GM12878 (cell line): ENCODE data around the gene ATP8B1. TPM values are rescaled to one million over a fixed set of nuclear protein-coding genes. Genes with fewer than 3 reads are reported as not detected.

Experiments
- ATAC-seq: fragments of 200-7000 bp; cut with Tn5 transposase; 3 replicates; pipeline ENCODE4 v1.9.1; 2020; ENCODE audit warnings: mild to moderate bottlenecking, moderate library complexity
- BruUV-seq: library from RNA; stranded (reverse); fragments of 400-500 nt; replicated peaks from 2 replicates; lab custom pipeline; 2021; lab: Mats Ljungman, UMichigan
- CTCF ChIA-PET: fragments of 300-600 bp; sonication (Branson Sonifier 250); formaldehyde crosslinking; extraction: SDS; loops from one replicate; lab custom pipeline; 2021; ENCODE audit warnings: inconsistent platforms; lab: Yijun Ruan, JAX
- POLR2A ChIA-PET: fragments of 350-600 bp; formaldehyde crosslinking; extraction: SDS; loops from one replicate; lab custom pipeline; 2021; ENCODE audit warnings: inconsistent platforms; lab: Charles Lee
- RAD21 ChIA-PET: fragments of 300-600 bp; sonication (Branson Sonifier 250); formaldehyde crosslinking; loops from one replicate; lab custom pipeline; 2023; ENCODE audit warnings: antibody characterized with exemption; ENCODE audit not compliant: unreplicated experiment; lab: Charles Lee
- SMC1A ChIA-PET: fragments of 300-600 bp; sonication (Branson Sonifier 250); formaldehyde crosslinking; loops from one replicate; lab custom pipeline; 2023; ENCODE audit not compliant: unreplicated experiment, uncharacterized antibody; lab: Charles Lee
- DNase-seq: peaks from one replicate; pipeline ENCODE4 v3.0.0-alpha.2; 2011; ENCODE audit warnings: low read depth, low spot score
- FAIRE-seq: peaks from 3 replicates; lab custom pipeline; 2011; peaks lifted over from hg19 to GRCh38; lab: Jason Lieb, UNC
- H2AFZ ChIP-seq: 2 replicates; pipeline ENCODE4 v1.6.0; 2011; ENCODE audit warnings: low read depth, low read length, control low read depth; ENCODE audit not compliant: control insufficient read depth
- H3K27ac ChIP-seq: 2 replicates; pipeline ENCODE4 v1.5.1; 2011; ENCODE audit warnings: control low read depth; ENCODE audit not compliant: control insufficient read depth, insufficient read depth
- H3K27me3 ChIP-seq, 2 experiments: replicated peaks in 1 of 2; 2 replicates each; pipeline versions ENCODE4 v1.6.0 to v1.6.1; 2011; ENCODE audit warnings: low read length in 1 of 2; ENCODE audit not compliant: control insufficient read depth in 2 of 2, insufficient read depth in 2 of 2
- H3K36me3 ChIP-seq, 2 experiments: 2 replicates each; pipeline ENCODE4 v1.5.1; 2011; ENCODE audit warnings: low read length in 1 of 2; ENCODE audit not compliant: control insufficient read depth in 2 of 2, insufficient read depth in 2 of 2
- H3K4me1 ChIP-seq: 2 replicates; pipeline ENCODE4 v1.6.1; 2011; ENCODE audit warnings: mild to moderate bottlenecking, low read length, moderate library complexity, mixed read lengths; ENCODE audit not compliant: control insufficient read depth, insufficient read depth
- H3K4me2 ChIP-seq: 2 replicates; pipeline ENCODE4 v1.6.0; 2011; ENCODE audit warnings: control low read depth; ENCODE audit not compliant: control insufficient read depth, insufficient read depth
- H3K4me3 ChIP-seq: fragments of 200-600 bp; sonication (generic); 2 replicates; pipeline ENCODE4 v1.5.1; 2016
- H3K79me2 ChIP-seq: 2 replicates; pipeline ENCODE4 v1.6.0; 2011; ENCODE audit warnings: low read length; ENCODE audit not compliant: control insufficient read depth, insufficient read depth
- H3K9ac ChIP-seq: 2 replicates; pipeline ENCODE4 v1.8.0; 2011; ENCODE audit warnings: low read length, control low read depth, mixed read lengths; ENCODE audit not compliant: control insufficient read depth, insufficient read depth
- H3K9me3 ChIP-seq: replicated peaks from 3 replicates; pipeline ENCODE4 v1.5.1; 2011; ENCODE audit warnings: mild to moderate bottlenecking, low read length; ENCODE audit not compliant: control insufficient read depth, insufficient read depth
- H4K20me1 ChIP-seq: 2 replicates; pipeline ENCODE4 v1.6.0; 2011; ENCODE audit not compliant: control insufficient read depth, insufficient read depth
- CBFB ChIP-seq: IDR thresholded peaks from 2 replicates; pipeline ENCODE4 v1.6.1; 2016; ENCODE audit warnings: antibody characterized with exemption, low read depth
- EED ChIP-seq: sonication (generic); IDR thresholded peaks from 2 replicates; pipeline ENCODE4 v1.6.1; 2016; ENCODE audit warnings: antibody characterized with exemption, low read depth
- IKZF1 ChIP-seq: fragments of 450-650 bp; conservative IDR thresholded peaks from 2 replicates; pipeline ENCODE4 v1.6.1; 2017; ENCODE audit warnings: antibody characterized with exemption, mild to moderate bottlenecking
- POU2F2 ChIP-seq: IDR thresholded peaks from 3 replicates; pipeline ENCODE4 v1.6.1; 2011; ENCODE audit warnings: low read depth, mild to moderate bottlenecking, low read length, borderline replicate concordance
- RCOR1 ChIP-seq: conservative IDR thresholded peaks from 2 replicates; pipeline ENCODE4 v1.6.1; 2012; ENCODE audit warnings: low read depth, low read length, improper control_type of control experiment
- SP1 ChIP-seq: IDR thresholded peaks from one replicate; pipeline ENCODE4 v1.6.1; 2011; ENCODE audit warnings: low read depth, low read length
- SREBF2 ChIP-seq: IDR thresholded peaks from 2 replicates; pipeline ENCODE4 v1.6.1; 2012; ENCODE audit warnings: mild to moderate bottlenecking, low read length
- SUZ12 ChIP-seq: fragments of 200-600 bp; sonication (generic); IDR thresholded peaks from one replicate; pipeline ENCODE4 v1.6.1; 2018; ENCODE audit warnings: antibody characterized with exemption, mild to moderate bottlenecking; ENCODE audit not compliant: unreplicated experiment
- WGBS: methylation state at CpG from one replicate; pipeline ENCODE4 v1.1.6; 2016; ENCODE audit warnings: low lambda C conversion rate; ENCODE audit not compliant: insufficient replicate concordance, insufficient coverage; ENCODE audit errors: missing lambda C conversion rate; 5-methylcytosine and 5-hydroxymethylcytosine counted together
- in situ Hi-C: fragments of 300-500 bp; cut with MboI; formaldehyde crosslinking; loops from 9 replicates; pipeline ENCODE4 v1.14.3; 2018; ENCODE audit warnings: mixed read lengths
- intact Hi-C: fragments of 100-400 bp; cut with micrococcal nuclease; formaldehyde crosslinking; loops from one replicate; pipeline ENCODE4 v1.14.2; 2022; ENCODE audit not compliant: unreplicated experiment
- polyA plus RNA-seq, 11 experiments: library from polyadenylated mRNA; depleted of rRNA in 4 of 11; unstranded in 6 of 11; stranded (reverse) in 5 of 11; fragments of >200 nt; fragmentation: Nextera tagmentation in 4 of 11; fragmentation: Illumina TruSeq in 1 of 11; extraction: Ambion mirVana in 4 of 11; extraction: Trizol in 1 of 11; gene quantifications; 1 replicate in 1 of 11; 2 replicates in 10 of 11; pipeline versions ENCODE4 v1.2.1 to v1.2.3, GENCODE V29; 2011 to 2016; ENCODE audit warnings: inconsistent platforms in 2 of 11, missing spikeins in 2 of 11, low read depth in 1 of 11
- total RNA-seq, 4 experiments: library from RNA; depleted of rRNA in 3 of 4; stranded (reverse); fragments of >200 nt in 3 of 4; fragmentation: Illumina TruSeq in 1 of 4; extraction: Trizol in 1 of 4; gene quantifications; 2 replicates each; pipeline versions ENCODE4 v1.2.1 to v1.2.3, GENCODE V29; 2013 to 2021
- TF ChIP-seq, protein P1 (sequence below): IDR thresholded peaks from 2 replicates; pipeline ENCODE4 v1.6.1; 2012; ENCODE audit warnings: low read length, inconsistent platforms
- TF ChIP-seq, protein P2 (sequence below): IDR thresholded peaks from 2 replicates; pipeline ENCODE4 v1.6.1; 2012; ENCODE audit warnings: low read depth, low read length, improper control_type of control experiment
- TF ChIP-seq, protein P3 (sequence below): fragments of 450-650 bp; IDR thresholded peaks from 2 replicates; pipeline ENCODE4 v1.6.1; 2018; ENCODE audit warnings: borderline replicate concordance, mild to moderate bottlenecking; ENCODE audit not compliant: partially characterized antibody
- TF ChIP-seq, protein P4 (sequence below): fragments of 450-650 bp; IDR thresholded peaks from 2 replicates; pipeline ENCODE4 v1.6.1; 2016; ENCODE audit warnings: mild to moderate bottlenecking

Gene ATP8B1
- total and polyA plus RNA-seq, 10 of the 15 experiments (the other 5 are each of a cell fraction or from before 2014, with no cell fraction given) = 0.03 to 0.37 (median 0.11) TPM

DNA sequence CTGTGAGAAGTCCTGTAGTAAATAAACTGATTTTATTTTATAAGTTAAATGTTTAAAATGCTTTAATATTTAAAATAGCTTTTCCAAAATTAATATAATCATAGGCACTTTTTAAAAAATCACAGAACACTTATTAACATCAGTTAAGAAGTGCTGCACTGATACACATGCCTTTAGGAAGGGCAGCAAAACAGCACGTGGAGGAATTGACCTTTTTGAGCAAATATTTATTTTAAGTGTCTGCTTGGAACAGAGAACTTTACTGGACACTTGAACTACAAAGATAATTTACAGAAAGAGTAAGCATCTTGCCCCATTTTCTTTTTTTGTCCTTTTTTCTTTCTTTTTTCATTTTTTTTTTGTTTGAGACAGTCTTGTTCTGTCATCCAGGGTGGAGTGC, 93.8 kb downstream of the ATP8B1 start:
- Histone ChIP-seq H3K9me3 (no peaks in the 10 kb centered on the region; the same call in 2 of the 3 replicates), H3K9ac (no peak overlapping the region), H3K27me3 (no peaks in the 10 kb centered on the region)
- intact Hi-C loops = no loop called here
- TF ChIP-seq, protein P1, sequence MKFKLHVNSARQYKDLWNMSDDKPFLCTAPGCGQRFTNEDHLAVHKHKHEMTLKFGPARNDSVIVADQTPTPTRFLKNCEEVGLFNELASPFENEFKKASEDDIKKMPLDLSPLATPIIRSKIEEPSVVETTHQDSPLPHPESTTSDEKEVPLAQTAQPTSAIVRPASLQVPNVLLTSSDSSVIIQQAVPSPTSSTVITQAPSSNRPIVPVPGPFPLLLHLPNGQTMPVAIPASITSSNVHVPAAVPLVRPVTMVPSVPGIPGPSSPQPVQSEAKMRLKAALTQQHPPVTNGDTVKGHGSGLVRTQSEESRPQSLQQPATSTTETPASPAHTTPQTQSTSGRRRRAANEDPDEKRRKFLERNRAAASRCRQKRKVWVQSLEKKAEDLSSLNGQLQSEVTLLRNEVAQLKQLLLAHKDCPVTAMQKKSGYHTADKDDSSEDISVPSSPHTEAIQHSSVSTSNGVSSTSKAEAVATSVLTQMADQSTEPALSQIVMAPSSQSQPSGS = no peak
- TF ChIP-seq, protein P2, sequence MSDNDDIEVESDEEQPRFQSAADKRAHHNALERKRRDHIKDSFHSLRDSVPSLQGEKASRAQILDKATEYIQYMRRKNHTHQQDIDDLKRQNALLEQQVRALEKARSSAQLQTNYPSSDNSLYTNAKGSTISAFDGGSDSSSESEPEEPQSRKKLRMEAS = no peak
- TF ChIP-seq CBFB (no peak), SUZ12 (no peak), IKZF1 (no peak)
- TF ChIP-seq, all 136 proteins: peak for 0
- FAIRE-seq (no peak), DNase-seq (no peak), ATAC-seq (no peak)
- in situ Hi-C loops = no loop called here
- Histone ChIP-seq H3K36me3 (no peaks in the 10 kb centered on the region), H3K4me1 (no peaks in the 10 kb centered on the region), H3K27ac (no peak overlapping the region), H3K79me2 (no peaks in the 10 kb centered on the region), H3K4me3 (no peak overlapping the region), H3K4me2 (no peak overlapping the region), H4K20me1 (no peaks in the 10 kb centered on the region), H2AFZ (no peak overlapping the region)
- ChIA-PET POLR2A (interaction anchor here (0.6 kb wide), 1 partner anchor 15 kb away, joined by 5 read pairs; no protein-coding TSS in a partner anchor), CTCF (no interaction called here), RAD21 (no interaction called here), SMC1A (interaction anchor here (0.6 kb wide), 1 partner anchor 439 kb away, joined by 3 read pairs; no protein-coding TSS in a partner anchor)
- 32% methylated on average over 1 of the region's 1 CpG for WGBS
- no TSS peak for BruUV-seq

DNA sequence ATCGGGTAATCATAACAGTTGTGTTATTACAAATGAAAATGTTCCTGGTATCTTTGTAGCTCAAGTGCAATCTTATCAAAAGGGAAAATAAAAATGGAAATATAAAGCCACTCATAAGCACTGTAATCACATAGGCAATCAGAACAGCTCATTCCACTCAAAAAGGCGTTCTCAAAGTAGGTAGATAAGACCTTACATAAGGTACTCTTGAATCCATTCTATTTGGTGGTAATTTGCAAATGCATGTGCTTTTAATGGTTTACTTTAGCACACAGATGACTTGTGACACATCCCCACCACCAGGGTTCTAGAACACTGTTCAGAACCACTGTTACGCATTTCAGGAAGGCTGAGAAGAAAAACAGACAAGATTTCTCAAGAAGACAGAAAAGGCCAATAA, 94.8 kb downstream of the ATP8B1 start:
- H2AFZ ChIP-seq = no peak overlapping the region
- in situ Hi-C loops = no loop called here
- H3K4me3 ChIP-seq = no peak overlapping the region
- H4K20me1 ChIP-seq = no peaks in the 10 kb centered on the region
- H3K4me1 ChIP-seq = no peaks in the 10 kb centered on the region
- H3K9me3 ChIP-seq = no peaks in the 10 kb centered on the region
- intact Hi-C loops = no loop called here
- H3K27ac ChIP-seq = no peak overlapping the region
- no peak for ATAC-seq
- WGBS = 73% methylated on average over 3 of the region's 3 CpGs
- H3K36me3 ChIP-seq = no peaks in the 10 kb centered on the region
- no peak for DNase-seq
- ChIA-PET RAD21 (no interaction called here), POLR2A (no interaction called here), SMC1A (interaction anchor here (0.7 kb wide), 1 partner anchor 473 kb away, joined by 3 read pairs; no protein-coding TSS in a partner anchor), CTCF (no interaction called here)
- FAIRE-seq = no peak
- H3K27me3 ChIP-seq = no peaks in the 10 kb centered on the region
- no peaks in the 10 kb centered on the region for H3K79me2 ChIP-seq
- no peak overlapping the region for H3K4me2 ChIP-seq
- no TSS peak for BruUV-seq
- H3K9ac ChIP-seq = no peak overlapping the region
- TF ChIP-seq, protein P2 = no peak
- TF ChIP-seq, protein P3, sequence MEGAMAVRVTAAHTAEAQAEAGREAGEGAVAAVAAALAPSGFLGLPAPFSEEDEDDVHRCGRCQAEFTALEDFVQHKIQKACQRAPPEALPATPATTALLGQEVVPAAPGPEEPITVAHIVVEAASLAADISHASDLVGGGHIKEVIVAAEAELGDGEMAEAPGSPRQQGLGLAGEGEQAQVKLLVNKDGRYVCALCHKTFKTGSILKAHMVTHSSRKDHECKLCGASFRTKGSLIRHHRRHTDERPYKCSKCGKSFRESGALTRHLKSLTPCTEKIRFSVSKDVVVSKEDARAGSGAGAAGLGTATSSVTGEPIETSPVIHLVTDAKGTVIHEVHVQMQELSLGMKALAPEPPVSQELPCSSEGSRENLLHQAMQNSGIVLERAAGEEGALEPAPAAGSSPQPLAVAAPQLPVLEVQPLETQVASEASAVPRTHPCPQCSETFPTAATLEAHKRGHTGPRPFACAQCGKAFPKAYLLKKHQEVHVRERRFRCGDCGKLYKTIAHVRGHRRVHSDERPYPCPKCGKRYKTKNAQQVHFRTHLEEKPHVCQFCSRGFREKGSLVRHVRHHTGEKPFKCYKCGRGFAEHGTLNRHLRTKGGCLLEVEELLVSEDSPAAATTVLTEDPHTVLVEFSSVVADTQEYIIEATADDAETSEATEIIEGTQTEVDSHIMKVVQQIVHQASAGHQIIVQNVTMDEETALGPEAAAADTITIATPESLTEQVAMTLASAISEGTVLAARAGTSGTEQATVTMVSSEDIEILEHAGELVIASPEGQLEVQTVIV = no peak
- TF ChIP-seq SREBF2 (no peak), POU2F2 (no peak), RCOR1 (no peak), SP1 (no peak), EED (no peak)
- TF ChIP-seq, protein P4, sequence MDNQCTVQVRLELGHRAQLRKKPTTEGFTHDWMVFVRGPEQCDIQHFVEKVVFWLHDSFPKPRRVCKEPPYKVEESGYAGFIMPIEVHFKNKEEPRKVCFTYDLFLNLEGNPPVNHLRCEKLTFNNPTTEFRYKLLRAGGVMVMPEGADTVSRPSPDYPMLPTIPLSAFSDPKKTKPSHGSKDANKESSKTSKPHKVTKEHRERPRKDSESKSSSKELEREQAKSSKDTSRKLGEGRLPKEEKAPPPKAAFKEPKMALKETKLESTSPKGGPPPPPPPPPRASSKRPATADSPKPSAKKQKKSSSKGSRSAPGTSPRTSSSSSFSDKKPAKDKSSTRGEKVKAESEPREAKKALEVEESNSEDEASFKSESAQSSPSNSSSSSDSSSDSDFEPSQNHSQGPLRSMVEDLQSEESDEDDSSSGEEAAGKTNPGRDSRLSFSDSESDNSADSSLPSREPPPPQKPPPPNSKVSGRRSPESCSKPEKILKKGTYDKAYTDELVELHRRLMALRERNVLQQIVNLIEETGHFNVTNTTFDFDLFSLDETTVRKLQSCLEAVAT = no peak
